NCI-H82 treated with DMSO at 0.1 percent for 48 hours (cell line): ENCODE data around the gene GPR26.

Experiments used
- DNase-seq: peaks from one replicate; lab custom pipeline; 2025; ENCODE audit not compliant: unreplicated experiment; lab: John Stamatoyannopoulos, UW

The GPR26 gene

GRCh38 chr10:123666318-123667236 is at the start of gene GPR26:
Gene GPR26, plus strand, starts transcription at chr10:123666355. Its CDS starts 53 bp downstream, at chr10:123666408.
- DNase-seq = no peak

- no peak for DNase-seq
These were observed 47.9 kb upstream of the GPR26 start for GRCh38 chr10:123618224-123618623.

GRCh38 chr10:123619067-123619855 is 46.9 kb upstream of the GPR26 start:
- no peak for DNase-seq

GRCh38 chr10:123620621-123621020 is 45.5 kb upstream of the GPR26 start:
- DNase-seq = no peak

GRCh38 chr10:123621492-123621891 is 44.7 kb upstream of the GPR26 start:
- DNase-seq = no peak

- DNase-seq = no peak
These were observed 44.2 kb upstream of the GPR26 start for GRCh38 chr10:123621916-123622315.

GRCh38 chr10:123622381-123622780 is 43.8 kb upstream of the GPR26 start:
- DNase-seq = no peak

- DNase-seq = no peak
These were observed 42.1 kb upstream of the GPR26 start for GRCh38 chr10:123624086-123624485.

- DNase-seq = no peak
These were observed 33.0 kb upstream of the GPR26 start for GRCh38 chr10:123633106-123633505.

- DNase-seq = no peak
These were observed 32.5 kb upstream of the GPR26 start for GRCh38 chr10:123633636-123634035.

GRCh38 chr10:123634221-123634620 is 31.9 kb upstream of the GPR26 start:
- DNase-seq = no peak

- no peak for DNase-seq
These were observed 31.0 kb upstream of the GPR26 start for GRCh38 chr10:123635131-123635530.

GRCh38 chr10:123635745-123636144 is 30.4 kb upstream of the GPR26 start:
- no peak for DNase-seq

- no peak for DNase-seq
These were observed 29.4 kb upstream of the GPR26 start for GRCh38 chr10:123636598-123637325.

GRCh38 chr10:123637326-123637880 is 28.8 kb upstream of the GPR26 start:
- no peak for DNase-seq

GRCh38 chr10:123639131-123639530 is 27.0 kb upstream of the GPR26 start:
- no peak for DNase-seq

- DNase-seq = no peak
These were observed 26.1 kb upstream of the GPR26 start for GRCh38 chr10:123640016-123640535.

- DNase-seq = no peak
These were observed 23.9 kb upstream of the GPR26 start for GRCh38 chr10:123642293-123642692.

- DNase-seq = no peak
These were observed 23.5 kb upstream of the GPR26 start for GRCh38 chr10:123642697-123643096.

- no peak for DNase-seq
These were observed 22.8 kb upstream of the GPR26 start for GRCh38 chr10:123643315-123643714.

- no peak for DNase-seq
These were observed 21.1 kb upstream of the GPR26 start for GRCh38 chr10:123645016-123645415.
